ENCODE data around the gene ZEB1. TPM values are rescaled to one million over a fixed set of nuclear protein-coding genes. Genes with fewer than 3 reads are reported as not detected.

The ZEB1 gene
- total RNA-seq, 1 donor from 2014 or later = 63.1 TPM

GRCh38 chr10:31578951-31579350 lies 259.9 kb downstream of the ZEB1 start:
- Mint-ChIP-seq H3K27me3 (ENCODE audit: low read depth) (no peaks in the 10 kb centered on the region), H3K9me3 (ENCODE audit: low read depth) (peaks cover 7% of the 10 kb centered on the region), H3K27ac (ENCODE audit: unreplicated experiment) (no peak overlapping the region), H3K4me3 (ENCODE audit: unreplicated experiment) (no peak overlapping the region), H3K36me3 (ENCODE audit: low read depth) (no peaks in the 10 kb centered on the region), H3K4me1 (ENCODE audit: low read depth) (peaks cover 8% of the 10 kb centered on the region)
- TF ChIP-seq, protein P1, sequence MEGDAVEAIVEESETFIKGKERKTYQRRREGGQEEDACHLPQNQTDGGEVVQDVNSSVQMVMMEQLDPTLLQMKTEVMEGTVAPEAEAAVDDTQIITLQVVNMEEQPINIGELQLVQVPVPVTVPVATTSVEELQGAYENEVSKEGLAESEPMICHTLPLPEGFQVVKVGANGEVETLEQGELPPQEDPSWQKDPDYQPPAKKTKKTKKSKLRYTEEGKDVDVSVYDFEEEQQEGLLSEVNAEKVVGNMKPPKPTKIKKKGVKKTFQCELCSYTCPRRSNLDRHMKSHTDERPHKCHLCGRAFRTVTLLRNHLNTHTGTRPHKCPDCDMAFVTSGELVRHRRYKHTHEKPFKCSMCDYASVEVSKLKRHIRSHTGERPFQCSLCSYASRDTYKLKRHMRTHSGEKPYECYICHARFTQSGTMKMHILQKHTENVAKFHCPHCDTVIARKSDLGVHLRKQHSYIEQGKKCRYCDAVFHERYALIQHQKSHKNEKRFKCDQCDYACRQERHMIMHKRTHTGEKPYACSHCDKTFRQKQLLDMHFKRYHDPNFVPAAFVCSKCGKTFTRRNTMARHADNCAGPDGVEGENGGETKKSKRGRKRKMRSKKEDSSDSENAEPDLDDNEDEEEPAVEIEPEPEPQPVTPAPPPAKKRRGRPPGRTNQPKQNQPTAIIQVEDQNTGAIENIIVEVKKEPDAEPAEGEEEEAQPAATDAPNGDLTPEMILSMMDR (IDR thresholded peaks at IDR 0.05) = no peak
- no peak for DNase-seq (ENCODE audit: low spot score)
